Ecto neural progenitor cell (in vitro differentiated cells): ENCODE results near the gene TMEM143.
A peak's percentile ranks its signal among the peaks of the same experiment; 100 is the strongest.
"Not testable (repeated sequence)": the region's sequence is repeated elsewhere in the genome, so short reads cannot be mapped to it uniquely, and the experiment has no call there.

ENCODE experiments used
- DNase-seq: peaks from one replicate; pipeline ENCODE4 v3.0.0-alpha.2; 2018; ENCODE audit warnings: low spot score

Gene TMEM143

GRCh38 chr19:48330012-48330681 is 33.6 kb downstream of the TMEM143 start:
- DNase-seq, result peak; percentile 89

- DNase-seq, result no peak
These were observed 34.4 kb downstream of the TMEM143 start for GRCh38 chr19:48329167-48329891.

GRCh38 chr19:48325265-48325910 is 38.4 kb downstream of the TMEM143 start, which contains the start of gene EMP3:
TSS of gene EMP3 (plus strand) at chr19:48325552. CDS start at chr19:48326845, 1,293 bp downstream.
- DNase-seq, result peak; percentile 81

- DNase-seq, result peak; percentile 97
These were observed 41.8 kb downstream of the TMEM143 start for GRCh38 chr19:48321622-48322591.

- peak; percentile 98 for DNase-seq
These were observed 42.4 kb downstream of the TMEM143 start for GRCh38 chr19:48321372-48321621.

GRCh38 chr19:48319647-48320541 is 43.8 kb downstream of the TMEM143 start:
- peak; percentile 93 for DNase-seq

GRCh38 chr19:48318286-48318987 is 45.3 kb downstream of the TMEM143 start:
- no peak for DNase-seq

GRCh38 chr19:48317708-48317960 is 46.1 kb downstream of the TMEM143 start:
- DNase-seq, result not testable (repeated sequence)

- no peak for DNase-seq
These were observed 48.0 kb downstream of the TMEM143 start for GRCh38 chr19:48315712-48316111.

GRCh38 chr19:48311384-48311783 is 52.4 kb downstream of the TMEM143 start:
- DNase-seq, result no peak

GRCh38 chr19:48310227-48310626 is 53.5 kb downstream of the TMEM143 start:
- DNase-seq, result no peak

- not testable (repeated sequence) for DNase-seq
These were observed 54.0 kb downstream of the TMEM143 start for GRCh38 chr19:48309731-48310130.

- DNase-seq, result peak; percentile 65
These were observed 54.8 kb downstream of the TMEM143 start for GRCh38 chr19:48308631-48309586.

GRCh38 chr19:48303866-48304265 is 59.9 kb downstream of the TMEM143 start:
- DNase-seq, result no peak

GRCh38 chr19:48303367-48303766 is 60.4 kb downstream of the TMEM143 start:
- DNase-seq, result no peak

GRCh38 chr19:48302600-48302959 is 61.2 kb downstream of the TMEM143 start:
- no peak for DNase-seq

- DNase-seq, result no peak
These were observed 61.7 kb downstream of the TMEM143 start for GRCh38 chr19:48301886-48302599.

- DNase-seq, result no peak
These were observed 65.8 kb downstream of the TMEM143 start for GRCh38 chr19:48297975-48298374.
